GM19455 (cell line): ENCODE results near the gene AHRR.
A peak's percentile ranks its signal among the peaks of the same experiment; 100 is the strongest.
"Not testable (repeated sequence)": the region's sequence is repeated elsewhere in the genome, so short reads cannot be mapped to it uniquely, and the experiment has no call there.

Experiments used
- ATAC-seq: cut with Tn5 transposase; IDR thresholded peaks from one replicate; pipeline ENCODE4 v1.9.1; 2021; ENCODE audit not compliant: unreplicated experiment

The AHRR gene

DNA sequence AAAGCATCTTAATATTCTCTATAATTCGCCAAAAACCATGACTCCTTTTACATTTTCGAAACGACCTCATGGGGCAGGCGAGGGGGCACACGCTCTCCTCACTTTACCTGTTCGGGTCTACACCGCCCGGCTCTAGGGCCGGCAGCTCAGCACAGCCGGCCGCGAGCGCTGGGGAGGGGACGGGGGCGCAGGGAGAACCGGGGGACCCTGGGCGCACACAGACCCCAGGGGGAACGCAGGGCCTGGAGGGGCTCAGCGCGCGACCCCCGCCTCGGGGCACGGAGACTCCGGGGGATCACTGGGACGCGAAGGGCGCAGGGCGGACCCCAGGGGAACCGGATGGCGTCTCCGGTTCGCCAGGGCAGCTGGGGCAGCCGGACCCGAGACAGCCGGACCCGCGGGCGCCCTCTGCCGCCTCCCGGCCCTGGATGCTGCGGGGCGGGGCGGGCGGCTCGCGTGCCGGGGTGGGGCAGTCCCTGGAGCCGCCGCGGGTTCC, at the start of gene AHRR:
Gene AHRR (plus strand): TSS at position 485 of the 496 bp plus-strand sequence. CDS start 22,189 bp downstream, outside the sequence.
- ATAC-seq: peak; percentile 49

- ATAC-seq: not testable (repeated sequence)
Measured at GRCh38 chr5:271828-272167, 49.7 kb upstream of the AHRR start.

- not testable (repeated sequence) for ATAC-seq
Measured at GRCh38 chr5:273091-273490, 48.4 kb upstream of the AHRR start.

GRCh38 chr5:273491-273890, 48.0 kb upstream of the AHRR start:
- not testable (repeated sequence) for ATAC-seq

- ATAC-seq: not testable (repeated sequence)
Measured at GRCh38 chr5:274346-274745, 47.2 kb upstream of the AHRR start.

- ATAC-seq: no peak
Measured at GRCh38 chr5:278646-279045, 42.9 kb upstream of the AHRR start.

DNA sequence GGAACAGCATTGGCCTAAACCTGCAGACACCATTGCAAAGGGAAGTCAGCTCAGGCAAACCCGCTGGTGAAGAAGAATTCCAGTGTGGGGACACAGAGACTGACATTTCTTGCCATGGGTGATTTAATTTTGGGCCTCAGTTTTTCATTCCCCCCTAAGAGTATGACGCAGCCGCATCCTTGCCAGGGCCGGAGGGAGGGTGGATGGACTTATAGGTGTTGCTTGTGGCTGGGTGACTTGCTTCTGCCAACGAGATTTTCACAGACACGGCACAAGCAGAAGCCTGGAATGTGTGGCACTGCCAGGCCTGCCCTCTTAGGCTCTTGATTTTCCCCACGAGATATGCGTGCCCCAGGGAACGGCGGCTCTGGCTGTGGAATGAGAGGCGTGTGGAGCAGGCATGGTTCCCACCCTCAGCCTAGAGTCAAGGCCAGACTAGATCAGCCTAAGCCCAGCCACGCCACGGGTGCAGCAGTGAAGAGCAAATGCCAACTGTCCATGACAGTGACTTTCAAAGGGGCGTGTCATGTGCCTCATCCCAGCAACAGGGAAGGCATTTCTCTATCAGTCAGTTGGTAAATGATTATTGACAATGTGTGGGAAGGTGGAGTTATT, 42.4 kb upstream of the AHRR start:
- not testable (repeated sequence) for ATAC-seq

- no peak for ATAC-seq
Measured at GRCh38 chr5:285991-286557, 35.4 kb upstream of the AHRR start.

GRCh38 chr5:290200-290599, 31.3 kb upstream of the AHRR start:
- ATAC-seq: not testable (repeated sequence)

DNA sequence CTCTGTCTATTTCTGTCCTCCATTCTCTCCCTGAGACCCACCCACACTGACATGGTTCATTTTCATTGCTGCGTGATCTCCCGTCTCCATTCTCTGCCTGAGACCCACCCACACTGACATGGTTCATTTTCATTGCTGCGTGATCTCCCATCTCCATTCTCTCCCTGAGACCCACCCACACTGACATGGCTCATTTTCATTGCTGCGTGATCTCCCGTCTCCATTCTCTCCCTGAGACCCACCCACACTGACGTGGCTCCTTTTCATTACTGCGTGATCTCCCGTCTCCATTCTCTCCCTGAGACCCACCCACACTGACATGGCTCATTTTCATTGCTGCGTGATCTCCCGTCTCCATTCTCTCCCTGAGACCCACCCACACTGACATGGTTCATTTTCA, 30.2 kb upstream of the AHRR start:
- ATAC-seq: not testable (repeated sequence)

- ATAC-seq: not testable (repeated sequence)
Measured at GRCh38 chr5:294788-295187, 26.7 kb upstream of the AHRR start.

DNA sequence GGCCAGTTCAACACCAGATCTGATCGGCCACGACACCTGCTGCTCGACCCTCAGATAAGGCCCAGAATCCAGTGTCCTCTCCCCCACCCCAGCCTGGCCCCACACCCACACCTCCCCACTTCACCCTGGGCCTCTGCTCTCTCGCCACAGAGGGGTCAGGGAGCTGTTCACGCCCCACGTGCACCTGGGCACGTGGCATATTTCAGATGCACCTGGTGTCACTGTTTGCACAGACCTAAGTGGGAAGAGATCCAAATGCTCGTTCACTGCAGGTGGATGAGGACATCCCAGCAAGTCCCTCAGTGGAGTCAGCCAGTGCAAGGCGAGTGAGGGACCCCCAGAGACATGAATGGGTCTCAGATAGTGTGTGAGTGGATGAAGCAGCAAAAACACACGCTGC, 25.3 kb upstream of the AHRR start:
- ATAC-seq: not testable (repeated sequence)

GRCh38 chr5:296954-297353, 24.6 kb upstream of the AHRR start:
- ATAC-seq: not testable (repeated sequence)

GRCh38 chr5:297448-297847, 24.1 kb upstream of the AHRR start:
- not testable (repeated sequence) for ATAC-seq

DNA sequence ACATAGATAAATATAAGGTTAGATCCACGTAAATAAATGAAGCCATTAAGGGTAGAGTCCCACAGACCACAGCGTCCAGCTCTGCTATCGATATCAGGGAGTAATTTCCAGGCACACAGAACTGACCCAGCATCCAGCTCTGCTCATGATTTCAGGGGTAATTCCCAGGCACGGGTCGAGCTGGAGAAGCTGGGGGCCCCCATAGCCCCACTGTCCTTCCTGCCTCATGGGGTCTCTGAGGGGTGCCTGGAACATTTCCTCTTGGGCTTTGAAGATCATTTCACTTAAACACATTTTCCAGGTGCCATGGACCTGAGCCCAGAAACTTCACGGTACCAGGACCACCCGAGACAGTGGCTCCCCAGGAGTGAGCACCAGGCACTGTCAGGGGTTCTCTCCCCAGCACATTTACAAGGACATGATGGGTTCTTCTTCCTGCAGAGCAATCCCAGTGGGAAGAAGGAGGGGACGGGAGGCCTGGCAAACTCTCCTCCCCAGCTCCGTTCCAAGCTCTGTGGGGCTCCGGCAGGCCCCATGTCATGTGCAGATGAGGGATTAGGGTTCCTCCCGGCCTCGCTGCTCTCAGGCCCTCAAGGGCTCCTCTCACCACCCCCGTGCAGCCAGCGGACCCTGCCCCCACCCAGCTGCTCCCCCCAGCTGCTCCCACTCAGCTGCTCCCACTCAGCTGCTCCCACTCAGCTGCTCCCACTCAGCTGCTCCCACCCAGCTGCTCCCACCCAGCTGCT, 23.4 kb upstream of the AHRR start:
- ATAC-seq: not testable (repeated sequence)

- no peak for ATAC-seq
Measured at GRCh38 chr5:298737-299125, 22.8 kb upstream of the AHRR start.

DNA sequence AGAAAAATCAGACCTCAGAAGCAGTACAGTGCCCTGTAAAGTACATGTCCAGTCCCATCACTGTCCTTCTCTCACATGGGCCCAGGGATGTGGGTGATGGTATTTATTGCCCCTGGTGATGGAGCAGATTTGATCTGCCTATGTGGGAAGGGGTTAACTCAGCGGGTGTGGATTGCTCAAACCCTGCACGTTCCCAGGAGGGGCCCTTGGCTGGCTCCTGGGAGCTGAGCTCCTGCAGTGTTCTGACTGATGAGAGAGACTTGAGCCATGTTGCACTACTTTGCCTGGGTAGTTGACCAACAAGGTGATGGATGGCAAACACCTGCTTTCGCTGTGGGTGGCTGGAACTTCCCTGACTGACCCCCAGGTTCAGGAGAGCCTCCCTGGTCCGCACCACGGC, 21.6 kb upstream of the AHRR start:
- not testable (repeated sequence) for ATAC-seq

DNA sequence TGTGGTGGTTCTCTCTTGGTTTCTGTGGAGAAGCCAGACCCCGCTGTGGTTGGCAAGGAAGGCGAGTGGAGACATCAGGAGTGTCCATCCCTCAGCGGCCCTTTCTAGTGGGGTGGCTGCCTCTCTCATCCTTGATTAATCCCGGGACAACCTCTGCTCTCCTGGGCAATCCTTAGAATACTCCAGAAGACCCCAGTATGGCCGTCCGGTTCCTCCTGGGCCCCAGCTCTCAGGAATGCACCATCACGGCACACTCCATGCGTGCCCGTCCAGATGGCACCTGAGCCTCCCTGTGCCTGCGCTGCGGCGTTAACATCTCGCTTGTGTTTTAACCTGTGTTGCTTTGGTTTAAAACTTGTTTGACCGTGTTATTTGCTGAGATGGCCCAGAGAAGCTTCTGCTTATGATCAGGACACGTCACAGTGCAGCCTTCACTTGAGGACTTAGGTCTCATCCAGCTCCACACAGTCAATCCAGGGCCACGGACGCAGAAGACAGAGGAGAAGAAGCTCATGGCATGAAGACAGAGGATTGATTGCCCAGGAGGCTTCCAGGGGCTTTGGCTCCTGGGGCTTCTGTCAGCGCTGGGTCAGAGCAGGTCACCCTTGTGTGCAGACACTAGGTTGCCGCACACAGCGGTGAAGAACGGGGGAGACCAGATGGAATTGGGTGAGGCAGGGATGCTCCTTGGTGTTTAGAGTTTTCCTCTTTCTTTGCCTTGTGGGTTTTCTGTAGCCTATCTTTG, 20.7 kb upstream of the AHRR start:
- not testable (repeated sequence) for ATAC-seq

DNA sequence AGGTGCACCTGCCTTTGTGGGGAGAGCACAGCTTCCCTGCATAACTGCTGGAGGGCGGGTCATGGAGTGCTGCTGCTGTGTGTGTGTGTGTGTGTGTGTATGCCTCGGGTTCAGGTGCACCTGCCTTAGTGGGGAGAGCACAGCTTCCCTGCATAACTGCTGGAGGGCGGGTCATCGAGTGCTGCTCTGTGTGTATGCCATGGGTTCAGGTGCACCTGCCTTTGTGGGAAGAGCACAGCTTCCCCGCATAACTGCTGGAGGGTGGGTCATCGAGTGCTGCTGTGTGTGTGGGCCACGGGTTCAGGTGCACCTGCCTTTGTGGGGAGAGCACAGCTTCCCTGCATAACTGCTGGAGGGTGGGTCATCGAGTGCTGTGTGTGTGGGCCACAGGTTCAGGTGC, 19.1 kb upstream of the AHRR start:
- ATAC-seq: not testable (repeated sequence)

GRCh38 chr5:302966-303365, 18.5 kb upstream of the AHRR start:
- ATAC-seq: no peak

- ATAC-seq: not testable (repeated sequence)
Measured at GRCh38 chr5:303741-304140, 17.8 kb upstream of the AHRR start.
